Measurements from ENCODE around the gene RBMS1.

RBMS1 gene

GRCh38 chr2:160268151-160268781, 225.3 kb downstream of the RBMS1 start:
- DNase-seq, result no peak

DNA sequence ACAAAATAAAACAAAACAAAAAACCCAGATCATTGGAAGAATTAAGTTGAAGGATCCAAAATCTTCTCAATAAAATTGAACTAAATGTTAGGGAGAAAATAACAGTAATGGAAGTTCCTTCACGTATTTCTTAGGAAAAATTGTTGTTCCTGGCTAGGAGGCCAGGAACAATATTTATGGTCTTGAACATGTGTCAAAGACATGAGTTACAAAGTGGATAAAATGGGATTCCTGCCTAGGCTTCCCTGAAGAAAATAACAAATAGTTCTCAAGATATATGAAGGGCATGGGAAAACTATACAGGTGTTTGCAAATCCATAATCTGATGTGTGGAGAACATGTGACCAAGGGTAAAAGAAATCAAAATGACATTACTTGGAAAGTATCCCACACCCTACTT, 225.9 kb downstream of the RBMS1 start:
- DNase-seq, result no peak

DNA sequence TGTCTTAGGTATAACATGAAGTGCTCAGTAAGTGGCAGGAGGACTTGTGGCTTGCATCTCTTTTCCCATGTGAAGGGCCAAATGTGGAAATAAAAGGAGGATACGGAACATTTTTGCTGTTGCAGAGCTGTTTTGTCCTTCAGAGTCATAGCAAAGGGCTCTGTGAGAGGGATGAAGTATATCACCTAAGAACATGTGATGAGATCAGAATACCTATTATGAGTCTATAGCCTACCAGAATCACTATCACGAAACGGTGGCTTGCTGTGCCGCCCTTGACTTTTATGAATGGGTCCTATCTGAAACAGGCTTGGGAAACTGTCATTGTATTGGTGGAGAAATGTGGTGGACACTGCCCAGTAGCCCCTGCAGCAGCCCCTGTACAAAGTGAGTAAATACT, 226.6 kb downstream of the RBMS1 start:
- no peak for DNase-seq

- no peak for DNase-seq
Observed at GRCh38 chr2:160266037-160266551, 227.5 kb downstream of the RBMS1 start.

- no peak for DNase-seq
Observed at GRCh38 chr2:160264308-160264707, 229.3 kb downstream of the RBMS1 start.

- no peak for DNase-seq
Observed at GRCh38 chr2:160261732-160262131, 231.9 kb downstream of the RBMS1 start.

DNA sequence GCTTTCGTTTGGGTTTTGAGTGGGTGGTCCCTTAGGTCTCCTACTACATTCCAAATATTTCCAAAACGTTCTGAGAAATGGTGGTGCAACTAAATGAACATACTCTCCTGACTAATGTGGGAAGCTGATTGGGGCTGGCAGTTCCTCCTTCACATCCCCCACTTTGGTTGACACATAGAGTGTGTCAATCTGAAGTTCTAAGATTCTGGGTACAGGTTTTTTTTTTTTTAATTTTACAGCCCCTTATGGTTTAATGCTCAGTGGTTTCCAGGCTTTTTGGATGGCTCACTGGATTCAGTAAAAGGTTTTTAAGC, 235.2 kb downstream of the RBMS1 start:
- no peak for DNase-seq

DNA sequence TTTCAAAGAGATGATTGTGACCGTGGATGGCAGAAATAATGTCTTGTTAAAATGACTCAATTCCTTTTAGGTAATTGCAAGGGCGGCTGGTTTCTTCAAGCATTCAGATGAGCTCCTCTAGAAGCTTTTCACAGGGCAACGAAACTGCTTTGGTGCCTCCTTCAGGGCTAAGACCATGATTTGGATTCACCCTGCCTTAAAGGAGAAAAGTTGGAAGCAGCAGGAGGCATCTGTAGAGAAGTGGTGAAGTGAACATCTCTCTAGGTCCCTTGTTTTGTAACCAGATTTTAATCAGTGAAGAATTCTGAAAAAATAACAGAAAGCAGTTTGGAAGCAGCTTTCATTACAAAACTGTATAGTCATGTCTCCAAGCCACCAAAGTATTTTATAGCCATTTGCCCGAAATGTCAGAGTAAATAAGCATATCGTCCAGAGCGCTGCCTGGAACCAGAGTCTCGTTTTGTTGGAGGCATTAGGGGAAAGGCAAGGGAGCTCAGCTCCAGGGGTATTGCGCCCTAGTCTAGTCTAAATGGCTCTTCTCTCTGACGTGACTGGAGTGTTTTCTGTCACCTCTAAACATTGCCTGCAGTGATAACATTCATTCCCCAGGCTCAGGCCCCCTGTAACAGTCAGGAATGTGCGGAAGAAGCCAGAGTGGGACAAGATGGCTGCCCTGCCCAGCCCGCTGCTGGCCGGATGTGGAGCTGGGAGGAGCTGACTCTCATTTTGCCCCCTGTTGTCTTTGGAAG, 235.7 kb downstream of the RBMS1 start:
- DNase-seq, result no peak

- DNase-seq, result no peak
Observed at GRCh38 chr2:160257041-160257742, 236.4 kb downstream of the RBMS1 start.

DNA sequence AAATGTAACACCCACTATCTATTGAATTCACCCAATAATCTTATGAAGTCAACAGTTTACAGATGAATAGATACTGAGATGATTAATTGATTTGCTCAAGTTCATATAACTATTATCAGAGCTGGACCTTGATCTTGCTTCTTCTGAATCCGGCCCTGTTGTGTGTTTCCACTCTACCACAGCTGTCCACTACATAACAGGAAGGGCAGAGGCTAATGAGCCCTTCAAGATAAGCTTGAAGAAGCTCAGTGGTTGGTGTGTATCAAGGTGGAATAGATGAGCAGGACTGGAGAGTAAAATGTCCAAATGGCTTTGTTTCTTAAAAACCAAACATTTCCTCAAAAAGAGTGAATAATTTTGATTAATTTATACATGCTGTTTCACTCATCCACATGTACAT, 237.1 kb downstream of the RBMS1 start:
- DNase-seq, result no peak

DNA sequence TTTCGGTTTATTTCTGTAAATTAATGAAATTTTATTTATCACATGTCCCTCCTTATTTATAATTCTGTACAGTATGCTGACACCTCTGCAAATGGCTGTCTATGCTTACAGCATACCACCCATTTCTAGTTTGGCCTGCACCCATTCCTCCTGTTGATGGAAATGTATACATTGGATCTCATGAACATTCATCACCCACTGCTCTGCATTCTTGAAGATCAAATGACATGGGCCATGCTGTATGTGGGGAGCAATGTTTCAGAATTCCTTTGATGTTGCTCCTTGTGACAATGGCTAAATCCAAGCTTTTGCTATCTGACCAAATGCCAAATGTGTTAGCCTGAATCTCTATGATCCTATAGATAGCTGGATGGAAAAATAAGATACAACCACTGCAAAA, 238.2 kb downstream of the RBMS1 start:
- DNase-seq, result no peak

DNA sequence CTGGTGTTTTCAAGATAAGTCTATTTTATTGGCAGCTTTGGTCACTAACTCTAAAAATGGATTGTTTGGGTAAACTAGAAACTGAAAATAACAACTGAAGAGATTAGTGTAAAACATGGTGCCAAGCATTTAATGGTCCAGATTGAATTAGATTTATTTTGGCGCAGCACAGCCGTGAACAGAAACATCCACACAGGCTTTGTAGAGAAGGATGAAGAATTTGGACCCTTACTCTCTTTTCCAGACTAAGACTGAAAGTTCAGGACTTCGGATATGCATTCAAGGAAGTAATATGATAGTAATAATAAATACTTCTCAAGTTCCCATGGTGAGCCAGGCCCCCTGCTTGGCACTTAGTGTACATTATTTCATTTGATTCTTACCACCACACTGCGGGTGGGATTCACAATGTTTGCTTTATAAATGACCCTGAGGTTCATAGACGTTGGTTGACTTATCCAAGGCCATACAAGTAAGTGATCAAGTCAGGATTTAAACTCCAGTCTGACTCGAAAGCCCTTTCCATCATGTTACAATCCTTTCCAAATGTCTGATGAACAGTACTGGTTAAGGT, 239.3 kb downstream of the RBMS1 start:
- DNase-seq, result no peak

- DNase-seq, result no peak
Observed at GRCh38 chr2:160253440-160254188, 240.0 kb downstream of the RBMS1 start.

DNA sequence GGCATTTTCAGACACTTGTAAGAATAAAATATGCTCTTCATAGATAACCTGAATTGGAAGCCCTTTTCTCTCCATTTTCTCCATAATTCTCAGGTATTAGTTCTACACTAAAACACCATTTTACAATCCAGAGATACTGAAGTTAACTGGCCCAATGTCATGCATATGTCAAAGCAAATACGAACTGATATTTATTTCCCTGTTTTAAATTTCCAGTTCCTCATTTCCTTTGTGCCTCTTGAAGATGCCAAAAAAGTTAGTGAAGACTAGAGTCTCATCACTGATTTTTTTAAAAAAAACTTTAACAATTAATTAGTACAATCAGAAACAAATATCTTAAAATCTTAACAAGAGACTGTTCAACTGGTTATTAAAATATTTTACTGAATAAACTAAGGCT, 240.7 kb downstream of the RBMS1 start:
- no peak for DNase-seq

- DNase-seq, result no peak
Observed at GRCh38 chr2:160252278-160252887, 241.2 kb downstream of the RBMS1 start.

DNA sequence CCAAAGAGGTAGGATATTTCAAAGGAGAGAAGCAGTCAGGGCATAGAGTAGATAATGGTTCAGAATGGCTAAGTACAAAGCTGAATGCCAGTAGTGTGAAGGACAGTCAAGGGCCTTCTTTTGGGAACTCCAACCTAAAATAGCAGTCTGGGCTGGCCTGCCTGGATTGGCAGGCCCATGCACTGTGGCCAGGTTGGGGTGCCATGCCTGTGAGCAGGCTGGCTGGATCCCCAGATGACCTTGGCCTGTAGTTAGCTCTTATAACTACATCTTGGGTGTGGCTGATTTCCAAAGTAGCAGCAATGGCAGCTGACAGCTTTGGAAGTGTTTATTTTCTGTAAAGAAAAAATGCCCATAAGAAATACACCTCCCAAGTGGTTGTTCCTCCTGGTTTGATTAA, 242.0 kb downstream of the RBMS1 start:
- DNase-seq, result no peak

GRCh38 chr2:160249876-160250275, 243.7 kb downstream of the RBMS1 start:
- DNase-seq, result no peak

GRCh38 chr2:160247296-160248035, 246.1 kb downstream of the RBMS1 start:
- DNase-seq, result no peak

DNA sequence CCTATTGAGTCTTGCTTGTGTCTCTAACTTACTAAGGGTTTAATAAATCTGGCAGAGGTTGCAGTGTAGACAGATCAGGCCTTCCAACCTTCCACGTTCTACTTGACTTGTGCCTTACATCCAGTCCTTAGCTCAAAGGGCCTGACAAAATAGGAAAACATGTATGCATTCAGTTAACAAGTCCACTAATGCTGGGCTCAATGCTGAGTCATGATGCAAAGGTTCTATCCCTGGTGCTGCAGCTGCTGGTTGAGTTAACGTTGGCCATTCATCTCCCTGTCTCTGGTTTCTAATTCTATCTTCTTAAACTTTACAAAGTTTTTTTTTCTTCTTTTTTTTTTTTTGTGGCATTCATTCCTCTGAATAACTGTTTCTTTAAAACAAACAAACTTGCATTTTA, 247.3 kb downstream of the RBMS1 start:
- DNase-seq, result no peak

DNA sequence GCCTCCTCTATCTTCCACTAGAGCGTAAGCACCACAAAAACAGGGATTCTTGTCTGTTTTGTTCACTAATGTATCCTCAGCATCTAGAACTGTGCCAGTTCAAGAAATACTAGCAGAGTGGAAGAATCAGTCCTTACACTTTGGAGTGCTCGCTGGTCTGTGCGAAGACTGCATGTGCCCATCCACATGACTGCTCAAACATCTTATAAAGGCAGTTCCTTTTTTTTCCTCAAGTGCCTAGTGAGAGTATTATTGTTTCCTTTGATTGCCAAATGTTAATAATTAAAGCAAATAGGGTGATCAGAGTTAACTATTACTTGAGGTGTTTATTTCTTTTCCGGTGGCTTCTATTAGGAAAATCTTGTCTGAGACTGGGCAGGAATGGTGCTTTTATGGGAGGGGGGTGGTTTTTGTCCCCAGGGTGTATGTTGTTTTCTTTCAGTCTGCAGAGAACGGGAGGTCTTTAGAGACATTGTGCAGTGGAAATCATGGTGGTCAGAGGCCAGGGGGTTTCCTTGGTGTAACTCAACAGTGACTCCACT, 247.9 kb downstream of the RBMS1 start:
- no peak for DNase-seq

DNA sequence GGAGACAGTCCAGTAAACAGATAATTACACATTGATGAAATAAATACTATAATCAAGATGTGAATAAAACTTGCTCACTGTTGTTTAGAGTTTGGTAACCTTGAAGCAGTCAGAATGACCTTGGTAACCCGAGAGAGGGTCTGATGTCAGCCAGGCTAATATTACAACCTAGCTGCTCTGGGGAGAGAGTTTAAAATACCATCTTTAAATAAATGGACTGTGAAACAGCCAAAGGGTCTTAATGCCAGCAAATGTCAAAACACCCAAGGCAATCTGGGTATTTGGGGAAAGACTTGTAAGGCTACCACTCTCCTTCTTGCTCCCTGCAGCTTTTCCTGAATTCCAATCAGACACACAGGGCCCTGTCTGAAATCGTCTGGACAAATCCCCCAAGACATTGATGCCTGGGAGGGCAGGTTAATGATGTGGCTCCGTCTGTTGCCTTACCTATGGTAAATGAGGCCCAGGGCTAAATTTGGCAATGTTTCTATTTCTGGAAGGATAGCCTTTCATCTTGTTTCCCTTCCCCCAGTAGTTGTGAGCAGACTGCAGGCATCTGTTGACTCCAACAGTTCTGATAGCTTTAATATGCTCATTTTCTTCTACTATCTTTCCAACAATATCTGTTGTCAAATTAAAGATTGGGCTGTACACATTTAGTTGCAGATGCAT, 250.6 kb downstream of the RBMS1 start:
- DNase-seq, result no peak

Data from NCI-H2107 (cell line).